Pulmonary artery endothelial cell (primary cell): ENCODE results near the gene BSG. TPM values are rescaled to one million over a fixed set of nuclear protein-coding genes. Genes with fewer than 3 reads are reported as not detected.
"Not testable (repeated sequence)": the region's sequence is repeated elsewhere in the genome, so short reads cannot be mapped to it uniquely, and the experiment has no call there.

Experiments used
- DNase-seq: peaks from one replicate; pipeline ENCODE4 v3.0.0-alpha.2; 2011; ENCODE audit warnings: low read depth, low spot score
- total RNA-seq: library from RNA; depleted of rRNA; stranded (reverse); fragments of >200 nt; gene quantifications from 2 replicates; pipeline ENCODE4 v1.2.3, GENCODE V29; 2014

Gene BSG
- total RNA-seq, 1 donor from 2014 or later = 352 TPM

- DNase-seq = no peak
Measured at GRCh38 chr19:588093-588740, 15.8 kb downstream of the BSG start.

- DNase-seq = no peak
Measured at GRCh38 chr19:588741-589692, 16.6 kb downstream of the BSG start.

DNA sequence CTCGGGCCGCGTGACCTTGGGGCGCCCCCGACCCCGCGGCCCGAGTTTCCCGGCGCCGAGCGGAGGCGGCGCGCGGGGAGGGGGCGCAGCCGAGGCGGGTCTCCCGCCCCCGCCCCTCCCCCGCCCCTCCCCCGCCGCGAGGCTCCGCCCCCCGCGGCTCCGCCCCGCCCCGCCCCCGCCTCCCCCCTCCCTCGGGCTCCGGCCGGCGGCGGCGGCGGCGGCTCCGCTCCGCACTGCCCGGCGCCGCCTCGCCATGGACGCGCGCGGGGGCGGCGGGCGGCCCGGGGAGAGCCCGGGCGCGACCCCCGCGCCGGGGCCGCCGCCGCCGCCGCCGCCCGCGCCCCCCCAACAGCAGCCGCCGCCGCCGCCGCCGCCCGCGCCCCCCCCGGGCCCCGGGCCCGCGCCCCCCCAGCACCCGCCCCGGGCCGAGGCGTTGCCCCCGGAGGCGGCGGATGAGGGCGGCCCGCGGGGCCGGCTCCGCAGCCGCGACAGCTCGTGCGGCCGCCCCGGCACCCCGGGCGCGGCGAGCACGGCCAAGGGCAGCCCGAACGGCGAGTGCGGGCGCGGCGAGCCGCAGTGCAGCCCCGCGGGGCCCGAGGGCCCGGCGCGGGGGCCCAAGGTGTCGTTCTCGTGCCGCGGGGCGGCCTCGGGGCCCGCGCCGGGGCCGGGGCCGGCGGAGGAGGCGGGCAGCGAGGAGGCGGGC lies 17.4 kb downstream of the BSG start, which contains the start of gene HCN2:
HCN2 (plus strand) TSS at position 189 of the 703 bp plus-strand sequence; CDS start at position 254, 65 bp downstream.
- no peak for DNase-seq

DNA sequence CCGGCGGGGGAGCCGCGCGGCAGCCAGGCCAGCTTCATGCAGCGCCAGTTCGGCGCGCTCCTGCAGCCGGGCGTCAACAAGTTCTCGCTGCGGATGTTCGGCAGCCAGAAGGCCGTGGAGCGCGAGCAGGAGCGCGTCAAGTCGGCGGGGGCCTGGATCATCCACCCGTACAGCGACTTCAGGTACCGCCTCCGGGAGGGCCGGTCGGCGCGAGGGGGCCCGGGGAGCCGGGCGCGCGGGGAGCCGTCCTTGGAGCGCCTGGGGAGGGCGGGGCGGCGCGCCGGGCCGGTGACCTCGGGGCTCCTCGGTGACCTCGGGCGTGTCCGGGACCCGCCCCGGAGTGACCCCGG lies 18.0 kb downstream of the BSG start:
- no peak for DNase-seq

DNA sequence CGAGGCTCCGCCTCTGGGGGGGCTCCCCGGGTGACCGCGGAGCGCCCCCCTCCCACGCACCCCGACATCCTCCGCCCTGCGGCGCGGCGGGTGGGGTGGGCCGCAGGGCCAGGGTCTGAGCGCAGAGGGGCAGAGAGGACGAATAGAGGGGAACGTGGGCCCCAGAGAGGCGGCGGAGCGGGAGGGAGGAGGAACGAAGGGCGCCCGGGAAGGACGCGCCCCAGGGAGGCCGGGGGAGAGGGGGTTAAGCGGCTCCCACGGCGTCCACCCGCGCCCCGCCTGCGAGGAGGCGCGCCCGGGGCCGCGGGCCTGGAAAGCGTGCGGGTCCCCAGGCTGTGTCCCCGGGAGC lies 18.3 kb downstream of the BSG start:
- DNase-seq = no peak

- DNase-seq = no peak
Measured at GRCh38 chr19:591099-591958, 18.9 kb downstream of the BSG start.

- no peak for DNase-seq
Measured at GRCh38 chr19:592101-592500, 19.7 kb downstream of the BSG start.

GRCh38 chr19:593055-593454 lies 20.7 kb downstream of the BSG start:
- DNase-seq = no peak

DNA sequence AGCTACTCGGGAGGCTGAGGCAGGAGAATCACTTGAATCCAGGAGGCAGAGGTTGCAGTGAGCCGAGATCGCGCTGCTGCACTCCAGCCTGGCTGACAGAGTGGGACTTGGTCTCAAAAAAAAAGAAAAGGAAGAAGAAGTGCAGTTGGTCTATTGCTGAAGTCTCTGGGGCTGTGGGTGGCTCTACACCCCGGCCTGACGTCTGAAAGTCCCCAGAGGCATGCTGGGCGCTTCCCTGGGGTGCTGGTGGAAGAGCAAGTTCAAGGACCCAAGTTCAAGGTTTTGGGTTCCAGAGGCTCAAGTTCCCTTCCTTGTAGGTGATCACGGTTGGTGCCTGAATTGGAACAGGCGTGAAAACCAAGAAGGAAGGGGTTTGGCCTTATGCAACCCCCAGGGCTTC lies 21.1 kb downstream of the BSG start:
- no peak for DNase-seq

DNA sequence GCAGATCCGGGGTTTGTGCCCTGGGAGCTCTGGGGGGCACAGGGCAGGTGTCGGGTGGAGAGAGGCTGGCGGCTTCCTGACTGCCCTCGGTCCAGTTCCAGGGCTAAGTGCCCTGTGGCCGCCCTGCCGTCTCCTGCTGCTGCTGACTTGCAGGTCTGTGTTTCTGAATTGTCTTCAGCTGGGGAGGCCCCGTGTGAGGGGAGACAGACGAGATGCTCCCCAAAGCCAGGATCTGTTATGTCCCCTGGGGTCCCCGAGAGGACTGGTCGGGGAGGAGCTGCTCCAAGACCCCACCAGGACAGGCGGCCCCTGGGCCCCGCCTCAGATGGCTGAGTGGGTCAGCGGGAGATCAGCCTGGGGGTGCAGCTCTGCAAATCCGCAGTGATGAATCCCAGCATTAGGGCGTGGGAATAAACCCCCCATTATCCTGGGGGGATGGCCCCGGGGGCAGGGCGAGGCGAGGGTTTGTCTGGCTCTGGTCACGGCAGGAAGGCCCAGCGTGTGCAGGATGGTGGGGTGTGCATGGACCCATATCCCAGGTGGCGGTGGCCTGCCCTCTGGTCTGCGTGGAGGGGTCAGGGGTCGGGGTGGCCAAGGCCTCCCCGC lies 22.0 kb downstream of the BSG start:
- DNase-seq = no peak

- no peak for DNase-seq
Measured at GRCh38 chr19:595326-596262, 23.2 kb downstream of the BSG start.

DNA sequence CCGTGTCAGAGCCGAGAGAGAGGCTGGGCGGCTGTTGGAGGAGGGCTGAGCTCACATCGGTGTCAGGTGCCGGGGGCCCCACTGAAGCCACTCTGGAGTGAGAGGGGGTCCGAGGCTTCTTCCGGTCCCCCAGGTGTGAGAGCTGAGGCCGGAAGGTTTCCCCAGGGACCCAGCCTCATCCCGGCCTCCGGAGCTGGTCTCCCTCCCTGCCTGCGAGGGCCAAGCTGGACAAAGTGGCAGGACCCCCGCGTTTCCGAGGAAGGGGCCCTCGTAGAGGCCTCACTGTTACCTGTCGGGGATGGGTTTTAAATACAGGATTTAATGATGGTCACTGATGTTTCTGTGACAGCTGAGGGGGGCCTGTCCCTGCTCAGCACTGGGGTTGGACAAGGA lies 23.9 kb downstream of the BSG start:
- DNase-seq = no peak

GRCh38 chr19:597406-598315 lies 25.3 kb downstream of the BSG start:
- DNase-seq = no peak

GRCh38 chr19:601310-601709 lies 28.9 kb downstream of the BSG start:
- no peak for DNase-seq

GRCh38 chr19:601790-602189 lies 29.4 kb downstream of the BSG start:
- DNase-seq = no peak

GRCh38 chr19:602391-603301 lies 30.2 kb downstream of the BSG start:
- DNase-seq = no peak

GRCh38 chr19:603302-603639 lies 30.9 kb downstream of the BSG start:
- not testable (repeated sequence) for DNase-seq

- not testable (repeated sequence) for DNase-seq
Measured at GRCh38 chr19:603779-604178, 31.4 kb downstream of the BSG start.
